Neuronal stem cell (in vitro differentiated cells): Measurements from ENCODE around the gene HSF2.

Source experiments
- DNase-seq: peaks from one replicate; pipeline ENCODE4 v3.0.0-alpha.2; 2013; ENCODE audit warnings: low spot score
- H2AFZ ChIP-seq: one replicate; pipeline ENCODE4 v1.6.1; 2013; ENCODE audit warnings: mild to moderate bottlenecking, low read length, inconsistent platforms
- H2AK5ac ChIP-seq: 2 replicates; pipeline ENCODE4 v1.6.1; 2013; ENCODE audit warnings: low read depth, mild to moderate bottlenecking, inconsistent platforms, low read length, moderate library complexity, mixed read lengths
- H2BK120ac ChIP-seq: 2 replicates; pipeline ENCODE4 v1.6.1; 2013; ENCODE audit warnings: low read depth, mild to moderate bottlenecking, inconsistent platforms, low read length, moderate library complexity, mixed read lengths
- H2BK12ac ChIP-seq: one replicate; pipeline ENCODE4 v1.6.1; 2013; ENCODE audit warnings: low read length, inconsistent platforms
- H2BK15ac ChIP-seq: 2 replicates; pipeline ENCODE4 v1.6.1; 2013; ENCODE audit warnings: mild to moderate bottlenecking, low read length, inconsistent platforms, mixed read lengths
- H2BK5ac ChIP-seq: one replicate; pipeline ENCODE4 v1.6.1; 2013; ENCODE audit warnings: inconsistent platforms, mild to moderate bottlenecking, low read length, moderate library complexity
- H3K14ac ChIP-seq: one replicate; pipeline ENCODE4 v1.6.1; 2013; ENCODE audit warnings: low read length, inconsistent platforms
- H3K18ac ChIP-seq: 2 replicates; pipeline ENCODE4 v1.6.1; 2013; ENCODE audit warnings: low read length, inconsistent platforms
- H3K23ac ChIP-seq: 2 replicates; pipeline ENCODE4 v1.6.1; 2013; ENCODE audit warnings: low read depth, mild to moderate bottlenecking, mixed read lengths, low read length, inconsistent platforms; ENCODE audit not compliant: poor library complexity
- H3K27ac ChIP-seq: replicated peaks from 3 replicates; pipeline ENCODE4 v1.5.1; 2013; ENCODE audit warnings: low read length, inconsistent platforms
- H3K27me3 ChIP-seq, 3 experiments: 2 replicates each; pipeline ENCODE4 v1.6.1; 2013; ENCODE audit warnings: low read length in 3 of 3, mild to moderate bottlenecking in 2 of 3, inconsistent platforms in 1 of 3, low read depth in 1 of 3, mixed read lengths in 1 of 3, moderate library complexity in 1 of 3; ENCODE audit not compliant: control insufficient read depth in 3 of 3, insufficient read depth in 3 of 3
- H3K36me3 ChIP-seq, 2 donors: replicated peaks in 1 of 2; 2 replicates each; pipeline ENCODE4 v1.6.1; 2013; ENCODE audit warnings: low read length in 2 of 2; ENCODE audit not compliant: control insufficient read depth in 2 of 2, insufficient read depth in 2 of 2
- H3K4ac ChIP-seq: 2 replicates; pipeline ENCODE4 v1.6.1; 2013; ENCODE audit warnings: inconsistent platforms, mild to moderate bottlenecking, low read length, moderate library complexity
- H3K4me1 ChIP-seq, 2 donors: 1 replicate in 1 of 2; 2 replicates in 1 of 2; pipeline ENCODE4 v1.6.1; 2013; ENCODE audit warnings: low read length in 2 of 2, low read depth in 1 of 2; ENCODE audit not compliant: control insufficient read depth in 2 of 2, insufficient read depth in 1 of 2
- H3K4me2 ChIP-seq: one replicate; pipeline ENCODE4 v1.6.1; 2013; ENCODE audit warnings: mild to moderate bottlenecking, low read length, inconsistent platforms; ENCODE audit not compliant: insufficient read depth, poor library complexity, severe bottlenecking
- H3K4me3 ChIP-seq, 2 donors: 2 replicates each; pipeline ENCODE4 v1.5.1; 2013; ENCODE audit warnings: low read length in 2 of 2, mild to moderate bottlenecking in 2 of 2, inconsistent platforms in 1 of 2, moderate library complexity in 1 of 2
- H3K79me1 ChIP-seq: one replicate; pipeline ENCODE4 v1.6.1; 2013; ENCODE audit warnings: low read depth, mild to moderate bottlenecking, inconsistent platforms, low read length, moderate library complexity
- H3K9ac ChIP-seq: one replicate; pipeline ENCODE4 v1.6.1; 2013; ENCODE audit warnings: mild to moderate bottlenecking, low read depth, low read length, inconsistent platforms; ENCODE audit not compliant: poor library complexity
- H3K9me3 ChIP-seq, 2 donors: replicated peaks in 1 of 2; 2 replicates each; pipeline versions ENCODE3 to v1.6.1; 2013; ENCODE audit warnings: low read length in 2 of 2, mild to moderate bottlenecking in 2 of 2, inconsistent platforms in 1 of 2, low read depth in 1 of 2, mixed read lengths in 1 of 2, moderate library complexity in 1 of 2; ENCODE audit not compliant: control insufficient read depth in 2 of 2, insufficient read depth in 1 of 2
- H4K8ac ChIP-seq: one replicate; pipeline ENCODE4 v1.6.1; 2013; ENCODE audit warnings: low read depth, mild to moderate bottlenecking, inconsistent platforms, low read length, moderate library complexity
- H4K91ac ChIP-seq: one replicate; pipeline ENCODE4 v1.6.1; 2013; ENCODE audit warnings: low read length, low read depth, mild to moderate bottlenecking, inconsistent platforms; ENCODE audit not compliant: poor library complexity
- WGBS, 2 donors: extraction: QIAGEN DNeasy Blood & Tissue Kit; methylation state at CpG; one replicate each; pipeline ENCODE4 v1.1.7; 2013; ENCODE audit warnings: missing lambda C conversion rate in 2 of 2, mixed read lengths in 1 of 2; ENCODE audit not compliant: insufficient read length in 2 of 2, insufficient replicate concordance in 1 of 2; ENCODE audit errors: extremely low coverage in 2 of 2; 5-methylcytosine and 5-hydroxymethylcytosine counted together

The HSF2 gene

DNA sequence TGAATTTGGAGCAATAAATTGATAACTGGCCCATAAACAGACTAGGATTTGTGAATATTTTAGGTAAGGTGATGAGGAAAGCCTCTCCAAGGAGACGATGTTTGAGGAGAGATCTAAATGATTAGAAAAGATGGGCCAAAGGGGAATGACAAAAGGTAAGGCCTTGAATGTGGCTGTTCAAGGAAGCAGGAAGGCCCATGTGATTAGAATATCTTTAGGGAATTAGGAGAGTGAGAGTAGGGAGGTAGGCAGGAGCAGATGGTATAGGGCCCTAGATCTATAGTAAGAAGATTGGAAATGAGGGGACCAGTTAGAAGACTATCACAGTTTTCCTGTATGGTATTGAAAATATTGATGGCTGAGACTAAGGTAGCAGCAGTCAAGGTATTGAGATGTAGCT is 6.7 kb downstream of the HSF2 start:
- H4K91ac ChIP-seq, result no peak overlapping the region

DNA sequence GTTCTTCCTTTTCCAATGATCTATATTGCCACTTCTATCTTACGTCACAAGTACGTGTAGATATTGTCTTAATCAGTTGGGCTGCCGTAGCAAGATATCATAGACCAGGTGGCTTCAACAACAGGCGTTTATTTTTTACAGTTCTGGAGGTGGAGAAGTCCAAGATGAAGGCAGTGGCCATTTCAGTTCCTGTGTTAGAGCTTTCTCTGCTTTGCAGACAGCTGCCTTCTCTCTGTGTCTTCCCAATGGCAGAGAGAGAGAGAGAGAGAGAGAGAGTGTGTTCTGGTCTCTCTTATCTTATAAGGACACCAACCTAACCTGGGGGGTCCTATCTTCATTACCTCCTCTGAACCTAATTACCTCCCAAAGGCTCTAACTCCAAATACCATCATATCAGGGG is 8.3 kb downstream of the HSF2 start:
- Histone ChIP-seq H2BK5ac (no peak overlapping the region), H3K18ac (no peak overlapping the region), H3K27me3 (no peaks in the 10 kb centered on the region), H3K4me1 (peaks cover 0 to 1% of the 10 kb centered on the region in 2 donors), H3K79me1 (peaks cover 2% of the 10 kb centered on the region), H3K9me3 (peaks cover 0 to 3% of the 10 kb centered on the region in 2 donors), H3K4me3 (no peak overlapping the region), H2BK120ac (no peak overlapping the region), H4K8ac (no peak overlapping the region), H2BK15ac (no peak overlapping the region), H3K4me2 (no peak overlapping the region), H3K27ac (no peak overlapping the region), H3K23ac (no peak overlapping the region), H2BK12ac (no peak overlapping the region), H2AFZ (no peak overlapping the region), H4K91ac (no peak overlapping the region), H3K9ac (no peak overlapping the region), H2AK5ac (no peak overlapping the region), H3K14ac (no peak overlapping the region), H3K36me3 (peaks cover 0 to 58% of the 10 kb centered on the region in 2 donors), H3K4ac (no peak overlapping the region)
- no CpG with 5 or more reads among the region's 4 CpGs for WGBS, 2 donors
- DNase-seq, result no peak

More for the DNA sequence above, 6.7 kb downstream of the HSF2 start:
- no peak overlapping the region for H3K14ac ChIP-seq
- no peak overlapping the region for H3K18ac ChIP-seq
- H3K4me3 ChIP-seq, result no peak overlapping the region
- H3K4me2 ChIP-seq, result no peak overlapping the region
- no peak overlapping the region for H4K8ac ChIP-seq
- H2AK5ac ChIP-seq, result no peak overlapping the region
- WGBS, 2 donors, result no CpG with 5 or more reads among the region's 1 CpG
- peaks cover 2% of the 10 kb centered on the region for H3K79me1 ChIP-seq
- H2BK5ac ChIP-seq, result no peak overlapping the region
- no peak overlapping the region for H3K9ac ChIP-seq
- DNase-seq, result no peak
- H3K4me1 ChIP-seq, result peaks cover 0 to 1% of the 10 kb centered on the region in 2 donors
- no peak overlapping the region for H3K27ac ChIP-seq
- no peak overlapping the region for H3K23ac ChIP-seq
- peaks cover 0 to 3% of the 10 kb centered on the region in 2 donors for H3K9me3 ChIP-seq
- no peak overlapping the region for H2BK15ac ChIP-seq
- peaks cover 0 to 48% of the 10 kb centered on the region in 2 donors for H3K36me3 ChIP-seq
- no peak overlapping the region for H2BK12ac ChIP-seq
- no peak overlapping the region for H2AFZ ChIP-seq
- H3K27me3 ChIP-seq, result no peaks in the 10 kb centered on the region
- no peak overlapping the region for H2BK120ac ChIP-seq
- H3K4ac ChIP-seq, result no peak overlapping the region

- no peak overlapping the region for H3K4ac ChIP-seq
- no peak overlapping the region for H4K91ac ChIP-seq
- no peak overlapping the region for H3K9ac ChIP-seq
- peaks cover 0 to 60% of the 10 kb centered on the region in 2 donors for H3K36me3 ChIP-seq
- H2BK12ac ChIP-seq, result no peak overlapping the region
- no peak overlapping the region for H2BK15ac ChIP-seq
- H3K4me3 ChIP-seq, result no peak overlapping the region
- H3K14ac ChIP-seq, result no peak overlapping the region
- no peak overlapping the region for H4K8ac ChIP-seq
- no peak overlapping the region for H2BK120ac ChIP-seq
- H3K79me1 ChIP-seq, result peaks cover under 1% of the 10 kb centered on the region
- peaks cover 0 to 3% of the 10 kb centered on the region in 2 donors for H3K9me3 ChIP-seq
- no peak overlapping the region for H3K4me2 ChIP-seq
- no peak overlapping the region for H2AFZ ChIP-seq
- H2AK5ac ChIP-seq, result no peak overlapping the region
- H3K18ac ChIP-seq, result no peak overlapping the region
- H3K23ac ChIP-seq, result no peak overlapping the region
- no peak for DNase-seq
- no peaks in the 10 kb centered on the region for H3K27me3 ChIP-seq
- H2BK5ac ChIP-seq, result no peak overlapping the region
- WGBS, 2 donors, result no CpG with 5 or more reads among the region's 1 CpG
- H3K4me1 ChIP-seq, result peaks cover 0 to 1% of the 10 kb centered on the region in 2 donors
- no peak overlapping the region for H3K27ac ChIP-seq
These were observed 8.8 kb downstream of the HSF2 start for GRCh38 chr6:122408240-122408639.

- no peak overlapping the region for H3K27ac ChIP-seq
- no peak overlapping the region for H3K14ac ChIP-seq
- H3K4me2 ChIP-seq, result no peak overlapping the region
- H2AFZ ChIP-seq, result no peak overlapping the region
- H3K9me3 ChIP-seq, result no peaks in the 10 kb centered on the region
- no peak overlapping the region for H2BK15ac ChIP-seq
- H3K9ac ChIP-seq, result no peak overlapping the region
- H4K91ac ChIP-seq, result no peak overlapping the region
- no peak overlapping the region for H2AK5ac ChIP-seq
- H3K79me1 ChIP-seq, result no peaks in the 10 kb centered on the region
- no peak overlapping the region for H2BK12ac ChIP-seq
- no peaks in the 10 kb centered on the region for H3K4me1 ChIP-seq
- no CpG with 5 or more reads among the region's 6 CpGs for WGBS, 2 donors
- H3K18ac ChIP-seq, result no peak overlapping the region
- H4K8ac ChIP-seq, result no peak overlapping the region
- no peaks in the 10 kb centered on the region for H3K27me3 ChIP-seq
- H2BK5ac ChIP-seq, result no peak overlapping the region
- DNase-seq, result no peak
- peaks cover 0 to 62% of the 10 kb centered on the region in 2 donors for H3K36me3 ChIP-seq
- H3K4ac ChIP-seq, result no peak overlapping the region
- no peak overlapping the region for H3K23ac ChIP-seq
- H2BK120ac ChIP-seq, result no peak overlapping the region
- no peak overlapping the region for H3K4me3 ChIP-seq
These were observed 9.4 kb downstream of the HSF2 start for GRCh38 chr6:122408702-122409458.
